GM12875 (cell line): ENCODE measurements around the gene DPP4.

Source experiments
- H3K4me3 ChIP-seq: one replicate; pipeline ENCODE4 v1.5.1; 2011; ENCODE audit warnings: low read depth, low read length, control low read depth
- TF ChIP-seq, protein P1 (sequence below): IDR thresholded peaks from 2 replicates; pipeline ENCODE4 v1.5.1; 2011; ENCODE audit warnings: low read depth, mild to moderate bottlenecking, control low read depth, inconsistent platforms, low read length, moderate library complexity, borderline replicate concordance; ENCODE audit not compliant: insufficient read depth

Gene DPP4

GRCh38 chr2:162073888-162074631 lies at the start of gene DPP4:
Gene DPP4, minus strand, starts transcription at chr2:162074215. Its CDS starts 234 bp downstream, at chr2:162073981.
- no peak within 1 kb of the TSS for H3K4me3 ChIP-seq

GRCh38 chr2:162118166-162119031 lies 44.4 kb upstream of the DPP4 start:
- no peak overlapping the region for H3K4me3 ChIP-seq
- TF ChIP-seq, protein P1, sequence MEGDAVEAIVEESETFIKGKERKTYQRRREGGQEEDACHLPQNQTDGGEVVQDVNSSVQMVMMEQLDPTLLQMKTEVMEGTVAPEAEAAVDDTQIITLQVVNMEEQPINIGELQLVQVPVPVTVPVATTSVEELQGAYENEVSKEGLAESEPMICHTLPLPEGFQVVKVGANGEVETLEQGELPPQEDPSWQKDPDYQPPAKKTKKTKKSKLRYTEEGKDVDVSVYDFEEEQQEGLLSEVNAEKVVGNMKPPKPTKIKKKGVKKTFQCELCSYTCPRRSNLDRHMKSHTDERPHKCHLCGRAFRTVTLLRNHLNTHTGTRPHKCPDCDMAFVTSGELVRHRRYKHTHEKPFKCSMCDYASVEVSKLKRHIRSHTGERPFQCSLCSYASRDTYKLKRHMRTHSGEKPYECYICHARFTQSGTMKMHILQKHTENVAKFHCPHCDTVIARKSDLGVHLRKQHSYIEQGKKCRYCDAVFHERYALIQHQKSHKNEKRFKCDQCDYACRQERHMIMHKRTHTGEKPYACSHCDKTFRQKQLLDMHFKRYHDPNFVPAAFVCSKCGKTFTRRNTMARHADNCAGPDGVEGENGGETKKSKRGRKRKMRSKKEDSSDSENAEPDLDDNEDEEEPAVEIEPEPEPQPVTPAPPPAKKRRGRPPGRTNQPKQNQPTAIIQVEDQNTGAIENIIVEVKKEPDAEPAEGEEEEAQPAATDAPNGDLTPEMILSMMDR, result no peak

More at GRCh38 chr2:162073888-162074631, at the start of gene DPP4:
- TF ChIP-seq, protein P1, result 0 out of 2 replicates have a peak, but pooled peaks have one; percentile 13

DNA sequence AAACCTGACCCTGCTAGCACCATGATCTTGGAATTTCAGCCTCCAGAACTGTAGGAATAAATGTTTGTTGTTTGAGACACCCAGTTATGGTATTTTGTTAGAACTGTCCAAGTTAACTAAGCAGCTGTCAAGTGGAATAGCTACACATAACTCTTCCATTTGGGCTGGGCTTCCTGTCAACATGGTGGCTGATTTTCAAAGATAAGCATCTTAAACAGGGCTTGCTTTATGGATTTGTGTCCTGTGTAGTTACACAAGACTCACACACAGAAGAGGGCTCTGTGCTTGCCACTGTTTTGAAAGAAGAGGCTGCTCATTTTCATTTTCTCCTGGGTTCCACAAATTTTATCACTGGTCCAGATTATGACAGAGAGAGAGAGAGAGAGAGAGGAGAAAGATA lies 42.3 kb upstream of the DPP4 start:
- TF ChIP-seq, protein P1, result no peak
- no peak overlapping the region for H3K4me3 ChIP-seq

GRCh38 chr2:162115076-162115475 lies 41.1 kb upstream of the DPP4 start:
- TF ChIP-seq, protein P1, result no peak

DNA sequence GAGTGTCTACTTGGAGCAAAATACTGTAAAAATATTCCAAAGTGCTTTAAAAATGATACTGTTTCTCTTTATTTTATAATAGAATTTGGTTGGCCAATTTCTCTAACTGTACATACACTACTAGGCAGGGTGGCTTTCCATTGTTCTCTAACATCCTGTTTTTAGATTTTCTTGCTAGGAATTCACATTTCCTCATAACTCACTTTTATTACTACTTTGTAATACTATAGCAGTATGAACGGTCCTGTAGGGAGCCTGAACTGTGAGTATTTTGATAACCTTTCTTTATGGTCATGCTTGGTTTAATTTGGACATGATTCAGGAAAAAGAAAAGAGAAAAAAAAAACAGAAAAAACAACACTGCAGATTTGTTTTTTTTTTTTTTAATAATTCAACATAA lies 40.3 kb upstream of the DPP4 start:
- TF ChIP-seq, protein P1, result no peak
- no peak overlapping the region for H3K4me3 ChIP-seq

More at GRCh38 chr2:162115076-162115475, 41.1 kb upstream of the DPP4 start:
- H3K4me3 ChIP-seq, result no peak overlapping the region

GRCh38 chr2:162113776-162114168 lies 39.8 kb upstream of the DPP4 start:
- H3K4me3 ChIP-seq, result no peak overlapping the region
- TF ChIP-seq, protein P1, result no peak
